Chondrocyte (in vitro differentiated cells): Measurements from ENCODE around the gene PIK3CG. TPM values are rescaled to one million over a fixed set of nuclear protein-coding genes. Genes with fewer than 3 reads are reported as not detected.

Experiments
- DNase-seq: peaks from one replicate; pipeline ENCODE4 v3.0.0; 2021; ENCODE audit warnings: mixed read lengths, low spot score
- H3K27ac Mint-ChIP-seq: one replicate; pipeline ENCODE4 v1.8.0; 2021; ENCODE audit warnings: mild to moderate bottlenecking, moderate library complexity, mixed read lengths; ENCODE audit not compliant: unreplicated experiment
- H3K27me3 Mint-ChIP-seq: 2 replicates; pipeline ENCODE4 v1.8.0; 2021; ENCODE audit warnings: low read depth, mixed read lengths
- H3K36me3 Mint-ChIP-seq: 2 replicates; pipeline ENCODE4 v1.8.0; 2021; ENCODE audit warnings: low read depth, mixed read lengths
- H3K4me1 Mint-ChIP-seq: 2 replicates; pipeline ENCODE4 v1.8.0; 2021; ENCODE audit warnings: low read depth, mild to moderate bottlenecking, mixed read lengths
- H3K4me3 Mint-ChIP-seq: one replicate; pipeline ENCODE4 v1.8.0; 2021; ENCODE audit warnings: mild to moderate bottlenecking, moderate library complexity, mixed read lengths; ENCODE audit not compliant: unreplicated experiment
- H3K9me3 Mint-ChIP-seq: 2 replicates; pipeline ENCODE4 v1.8.0; 2021; ENCODE audit warnings: low read depth, mixed read lengths
- total RNA-seq: library from RNA; stranded (reverse); gene quantifications from 3 replicates; pipeline ENCODE4 v1.2.1, GENCODE V29; 2021
- TF ChIP-seq, protein P1 (sequence below): fragments of 200-600 bp; sonication (generic); IDR thresholded peaks from 2 replicates; pipeline ENCODE4 v1.5.0; 2021; ENCODE audit warnings: antibody characterized with exemption, mild to moderate bottlenecking, moderate library complexity

Gene PIK3CG
- total RNA-seq, 1 donor from 2014 or later = not detected

GRCh38 chr7:106881984-106882383, 16.9 kb downstream of the PIK3CG start:
- no peak for DNase-seq
- H3K27me3 Mint-ChIP-seq = peaks cover 20% of the 10 kb centered on the region
- H3K9me3 Mint-ChIP-seq = no peaks in the 10 kb centered on the region
- no peak overlapping the region for H3K4me3 Mint-ChIP-seq
- no peak overlapping the region for H3K27ac Mint-ChIP-seq
- TF ChIP-seq, protein P1, sequence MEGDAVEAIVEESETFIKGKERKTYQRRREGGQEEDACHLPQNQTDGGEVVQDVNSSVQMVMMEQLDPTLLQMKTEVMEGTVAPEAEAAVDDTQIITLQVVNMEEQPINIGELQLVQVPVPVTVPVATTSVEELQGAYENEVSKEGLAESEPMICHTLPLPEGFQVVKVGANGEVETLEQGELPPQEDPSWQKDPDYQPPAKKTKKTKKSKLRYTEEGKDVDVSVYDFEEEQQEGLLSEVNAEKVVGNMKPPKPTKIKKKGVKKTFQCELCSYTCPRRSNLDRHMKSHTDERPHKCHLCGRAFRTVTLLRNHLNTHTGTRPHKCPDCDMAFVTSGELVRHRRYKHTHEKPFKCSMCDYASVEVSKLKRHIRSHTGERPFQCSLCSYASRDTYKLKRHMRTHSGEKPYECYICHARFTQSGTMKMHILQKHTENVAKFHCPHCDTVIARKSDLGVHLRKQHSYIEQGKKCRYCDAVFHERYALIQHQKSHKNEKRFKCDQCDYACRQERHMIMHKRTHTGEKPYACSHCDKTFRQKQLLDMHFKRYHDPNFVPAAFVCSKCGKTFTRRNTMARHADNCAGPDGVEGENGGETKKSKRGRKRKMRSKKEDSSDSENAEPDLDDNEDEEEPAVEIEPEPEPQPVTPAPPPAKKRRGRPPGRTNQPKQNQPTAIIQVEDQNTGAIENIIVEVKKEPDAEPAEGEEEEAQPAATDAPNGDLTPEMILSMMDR = no peak
- H3K36me3 Mint-ChIP-seq = no peaks in the 10 kb centered on the region
- H3K4me1 Mint-ChIP-seq = no peaks in the 10 kb centered on the region

DNA sequence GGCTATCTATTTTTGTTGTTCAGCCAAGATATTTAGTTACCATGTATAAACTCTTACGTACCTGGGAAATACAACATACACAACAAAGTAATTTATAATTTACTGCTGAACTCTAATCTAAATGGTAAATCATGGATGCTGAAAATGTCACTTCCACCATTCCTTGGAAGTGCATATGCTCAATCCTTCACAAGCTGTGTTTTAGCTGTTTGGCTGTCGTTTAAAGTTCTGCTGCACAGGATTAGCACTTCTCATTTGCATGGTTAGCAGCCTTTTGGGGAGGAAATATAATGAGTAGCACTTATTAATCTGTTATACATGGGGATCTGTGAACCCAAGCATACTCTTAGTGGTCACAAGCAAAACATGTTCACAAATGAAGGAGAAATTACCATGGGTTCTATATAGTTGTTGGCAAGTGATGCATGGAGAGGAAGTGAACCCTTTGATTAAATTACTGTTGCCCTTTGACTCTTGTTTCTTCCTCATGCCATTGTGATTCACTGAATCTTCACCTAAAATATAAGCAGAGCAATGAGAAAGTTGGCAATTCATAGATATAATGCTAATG, 18.5 kb downstream of the PIK3CG start:
- no peak for DNase-seq
- Mint-ChIP-seq H3K36me3 (no peaks in the 10 kb centered on the region), H3K9me3 (no peaks in the 10 kb centered on the region), H3K27ac (no peak overlapping the region), H3K27me3 (peaks cover 20% of the 10 kb centered on the region), H3K4me3 (no peak overlapping the region), H3K4me1 (peaks cover 3% of the 10 kb centered on the region)
- TF ChIP-seq, protein P1 = no peak

DNA sequence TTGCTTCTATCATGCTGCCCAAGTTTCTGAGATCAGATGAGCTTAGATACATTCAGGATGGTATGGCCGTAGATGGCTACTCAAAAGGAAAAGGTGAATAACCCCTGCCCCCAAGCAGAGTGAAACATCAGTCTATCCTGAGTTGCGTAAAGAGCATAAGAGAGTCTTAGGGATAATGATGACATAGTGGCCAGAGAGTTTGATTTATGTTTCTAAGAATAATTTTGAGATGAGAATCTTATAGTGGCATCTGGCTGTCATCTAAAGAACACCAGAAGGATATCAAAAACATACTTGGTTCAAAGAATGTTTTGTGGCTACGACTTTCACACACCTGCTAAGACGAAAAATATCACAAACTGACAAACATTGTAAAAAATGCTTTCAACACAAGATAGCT, 20.6 kb downstream of the PIK3CG start:
- Mint-ChIP-seq H3K4me1 (peaks cover 3% of the 10 kb centered on the region), H3K9me3 (no peaks in the 10 kb centered on the region), H3K36me3 (no peaks in the 10 kb centered on the region), H3K27me3 (peaks cover 20% of the 10 kb centered on the region), H3K27ac (no peak overlapping the region), H3K4me3 (no peak overlapping the region)
- no peak for DNase-seq
- TF ChIP-seq, protein P1 = no peak

DNA sequence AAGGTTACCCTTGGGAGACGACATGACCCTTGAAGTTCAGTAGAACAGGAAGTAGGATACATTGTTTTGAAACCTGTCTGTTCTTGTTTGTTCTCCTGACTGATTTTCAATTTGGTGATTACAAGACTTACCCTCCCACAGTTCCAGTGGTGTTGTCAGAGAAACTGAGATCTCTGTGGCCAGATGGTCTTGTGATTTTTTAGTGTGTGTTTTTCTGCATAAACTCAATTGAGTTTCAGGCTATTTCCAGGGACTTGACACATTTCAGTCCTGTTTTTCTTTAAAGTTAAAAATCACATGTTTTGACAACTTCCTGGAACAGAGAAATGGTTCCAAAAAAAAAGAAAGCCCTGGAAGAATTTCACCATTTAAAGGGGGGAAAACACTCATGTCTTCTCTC, 22.3 kb downstream of the PIK3CG start:
- Mint-ChIP-seq H3K4me3 (no peak overlapping the region), H3K4me1 (peaks cover 3% of the 10 kb centered on the region), H3K9me3 (no peaks in the 10 kb centered on the region), H3K27me3 (peaks cover 13% of the 10 kb centered on the region), H3K27ac (no peak overlapping the region), H3K36me3 (no peaks in the 10 kb centered on the region)
- TF ChIP-seq, protein P1 = no peak
- DNase-seq = no peak

DNA sequence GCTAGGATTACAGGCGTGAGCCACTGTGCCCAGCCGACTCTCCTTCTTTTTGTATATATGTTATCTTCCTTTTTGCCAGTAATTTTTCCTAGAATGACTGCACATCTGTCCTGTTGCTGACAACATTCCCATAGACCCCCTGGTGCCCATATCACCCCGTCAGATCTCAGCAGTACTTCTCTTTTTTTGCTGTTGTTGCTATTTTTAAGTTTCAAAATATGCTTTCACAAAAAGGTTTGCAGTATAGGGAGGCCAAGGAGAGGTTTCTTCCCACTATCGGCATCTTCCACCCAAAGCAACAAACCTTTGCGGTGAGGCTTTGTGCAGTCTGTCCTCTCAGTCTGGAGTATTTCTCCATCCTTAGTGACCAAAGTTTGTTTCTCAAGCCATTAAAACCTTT, 23.1 kb downstream of the PIK3CG start:
- TF ChIP-seq, protein P1 = no peak
- Mint-ChIP-seq H3K27ac (no peak overlapping the region), H3K36me3 (no peaks in the 10 kb centered on the region), H3K9me3 (no peaks in the 10 kb centered on the region), H3K4me1 (peaks cover 3% of the 10 kb centered on the region), H3K4me3 (no peak overlapping the region), H3K27me3 (peaks cover 8% of the 10 kb centered on the region)
- no peak for DNase-seq
